ENCODE results near the gene IFT20.
A peak's percentile ranks its signal among the peaks of the same experiment; 100 is the strongest.
"Not testable (repeated sequence)": the region's sequence is repeated elsewhere in the genome, so short reads cannot be mapped to it uniquely, and the experiment has no call there.

The IFT20 gene

DNA sequence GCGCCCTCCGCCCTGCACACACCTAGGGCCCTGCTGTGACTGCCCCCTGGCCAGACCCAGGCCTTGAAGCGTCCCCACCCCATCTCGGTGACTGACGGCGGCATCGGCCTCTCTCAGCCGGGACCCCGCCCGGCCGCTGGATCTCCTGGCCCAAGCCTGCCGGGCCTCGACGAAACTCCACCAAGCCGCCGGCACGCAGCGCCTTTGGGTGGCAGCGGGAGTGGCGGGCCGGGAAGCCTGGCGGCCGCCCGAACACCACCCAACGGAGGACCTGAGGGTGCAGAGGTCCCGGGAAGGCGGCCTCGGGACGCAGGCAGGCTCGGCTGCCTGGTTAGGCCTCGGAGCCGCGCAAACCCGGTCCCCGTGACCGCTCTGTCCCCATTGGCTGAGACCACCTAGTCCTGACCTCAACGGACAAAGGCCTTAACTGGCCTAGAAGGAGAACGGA is 28.3 kb downstream of the IFT20 start:
- no peak for DNase-seq

DNA sequence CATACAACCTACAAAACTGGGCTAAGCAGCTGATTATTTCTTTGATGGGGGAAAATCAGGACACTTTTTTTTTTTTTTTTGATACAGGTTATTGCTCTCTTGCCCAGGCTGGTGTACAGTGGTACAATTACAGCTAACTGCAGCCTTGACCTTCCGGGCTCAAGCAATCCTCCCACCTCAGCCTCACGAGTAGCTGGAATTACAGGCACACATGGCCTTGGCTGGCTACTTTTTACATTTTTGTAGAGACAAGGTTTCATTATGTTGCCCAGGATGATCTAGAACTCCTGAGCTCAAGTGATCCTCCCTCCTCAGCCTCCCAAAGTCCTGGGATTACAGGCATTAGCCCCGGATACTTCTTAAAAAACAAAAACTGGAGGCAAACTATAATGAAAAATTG is 36.8 kb downstream of the IFT20 start:
- no peak for DNase-seq

DNA sequence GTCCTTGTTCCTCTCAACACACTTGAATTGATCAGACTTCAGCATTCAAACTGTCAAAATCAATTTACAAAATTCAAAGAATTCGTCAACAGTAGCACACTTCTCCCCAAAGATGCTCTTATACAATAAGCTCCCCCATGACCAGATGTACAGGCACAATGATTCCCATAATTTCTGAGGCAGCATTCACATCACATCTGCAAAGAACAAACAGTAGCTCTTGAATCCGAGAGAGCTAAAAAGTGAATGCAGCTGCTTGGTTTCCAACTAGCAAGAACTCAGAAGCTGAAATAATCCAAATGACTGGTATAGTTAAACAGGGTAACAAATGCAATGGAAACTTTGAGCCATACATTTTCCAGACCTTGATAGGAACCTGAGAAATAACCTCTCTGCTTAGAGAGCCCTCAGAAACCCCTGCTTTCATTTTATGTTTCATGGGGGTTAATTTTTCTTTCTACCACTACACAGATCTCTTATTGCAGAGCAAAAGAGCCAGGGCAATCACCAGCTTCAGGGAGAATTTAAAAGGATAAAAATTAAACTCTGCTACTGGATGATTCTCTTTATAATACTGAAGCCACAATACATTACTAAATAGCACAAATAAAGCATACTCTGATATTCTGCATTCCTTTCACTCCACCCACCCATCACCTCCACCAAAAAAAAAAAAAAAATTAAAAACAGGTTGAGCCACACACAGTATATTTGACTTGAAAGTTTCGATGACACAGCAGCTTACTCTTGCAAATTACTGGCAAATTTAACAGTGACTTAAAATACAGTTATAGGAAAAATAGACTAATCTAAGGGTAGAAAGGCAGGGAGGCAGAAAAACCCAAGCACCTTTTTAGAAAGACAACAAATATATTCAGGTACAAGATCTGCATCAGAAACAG is 39.3 kb downstream of the IFT20 start:
- DNase-seq, result no peak

DNA sequence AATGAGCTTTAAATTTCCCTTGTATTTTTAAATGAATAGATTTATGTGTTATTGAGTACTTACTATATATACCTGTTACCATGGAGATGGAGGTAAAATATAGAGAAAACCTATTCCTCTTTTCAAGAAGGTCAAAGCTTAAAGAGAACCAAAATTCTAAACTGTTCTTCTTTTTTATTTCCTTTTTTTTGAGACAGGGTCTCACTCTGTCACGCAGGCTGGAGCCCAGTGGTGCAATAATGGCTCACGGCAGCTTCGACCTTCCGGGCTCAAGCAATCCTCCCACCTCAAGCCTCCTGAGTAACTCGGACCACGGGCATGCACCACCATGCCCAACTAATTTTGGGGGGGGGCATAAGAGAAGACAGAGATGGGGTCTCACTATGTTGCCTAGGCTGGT is 41.3 kb downstream of the IFT20 start:
- DNase-seq, result peak; percentile 37 to 57

DNA sequence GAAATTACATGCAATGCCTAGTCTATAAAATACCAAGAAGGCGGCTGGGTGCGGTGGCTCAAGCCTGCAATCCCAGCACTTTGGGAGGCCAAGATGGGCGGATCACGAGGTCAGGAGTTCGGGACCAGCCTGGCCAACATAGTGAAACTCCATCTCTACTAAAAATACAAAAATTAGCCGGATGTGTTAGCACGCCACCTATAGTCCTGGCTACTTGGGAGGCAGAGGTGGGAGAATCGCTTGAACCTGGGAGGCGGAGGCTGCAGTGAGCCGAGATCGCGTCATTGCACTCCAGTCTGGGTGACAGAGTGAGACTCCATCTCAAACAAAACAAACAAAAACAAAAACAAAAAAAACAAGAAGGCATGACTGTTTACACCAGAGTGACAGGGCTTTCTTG is 42.4 kb downstream of the IFT20 start:
- DNase-seq, result not testable (repeated sequence)

DNA sequence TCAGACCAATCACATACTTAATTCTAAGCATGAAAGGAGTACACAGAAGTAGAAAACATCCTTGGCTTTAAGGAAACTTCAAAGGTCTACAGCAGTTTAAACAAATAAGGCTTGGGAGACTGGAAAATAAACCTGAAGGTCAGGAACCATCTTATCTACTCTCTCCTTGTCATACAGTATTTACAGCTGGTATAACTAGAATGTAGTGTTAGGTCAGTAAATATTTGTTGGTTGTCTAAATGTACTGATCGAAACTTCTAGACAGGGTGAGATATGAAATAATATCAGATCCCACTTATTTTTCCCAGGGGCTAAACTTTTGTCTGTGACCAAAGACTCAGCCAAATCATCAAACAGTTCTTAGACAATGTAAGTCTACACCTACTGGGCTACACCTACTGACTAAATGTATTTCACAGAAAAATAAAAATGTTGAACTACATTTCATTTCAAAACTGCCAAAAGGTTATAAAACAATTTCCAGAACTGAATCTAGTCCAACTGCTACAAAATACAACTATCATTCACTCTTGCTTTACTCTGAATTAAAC is 43.4 kb downstream of the IFT20 start:
- no peak for DNase-seq

DNA sequence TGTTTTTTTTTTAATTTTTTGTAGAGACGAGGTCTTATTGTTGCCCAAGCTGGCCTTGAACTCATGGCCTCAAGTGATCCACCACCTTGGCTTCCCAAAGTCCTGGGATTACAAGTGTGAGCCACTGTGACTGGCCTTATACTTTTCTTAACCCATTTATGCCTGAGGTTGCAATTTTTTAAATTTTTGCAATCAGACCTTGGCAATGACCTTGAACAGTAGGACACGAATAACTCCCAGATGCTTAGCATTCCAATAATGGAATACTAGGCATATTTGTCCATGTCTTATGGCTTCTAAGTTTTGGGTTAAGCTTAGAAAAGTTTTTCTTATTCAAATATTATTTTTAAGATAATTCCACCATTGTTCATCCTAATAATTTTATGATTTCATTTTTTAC is 44.6 kb downstream of the IFT20 start:
- no peak for DNase-seq

DNA sequence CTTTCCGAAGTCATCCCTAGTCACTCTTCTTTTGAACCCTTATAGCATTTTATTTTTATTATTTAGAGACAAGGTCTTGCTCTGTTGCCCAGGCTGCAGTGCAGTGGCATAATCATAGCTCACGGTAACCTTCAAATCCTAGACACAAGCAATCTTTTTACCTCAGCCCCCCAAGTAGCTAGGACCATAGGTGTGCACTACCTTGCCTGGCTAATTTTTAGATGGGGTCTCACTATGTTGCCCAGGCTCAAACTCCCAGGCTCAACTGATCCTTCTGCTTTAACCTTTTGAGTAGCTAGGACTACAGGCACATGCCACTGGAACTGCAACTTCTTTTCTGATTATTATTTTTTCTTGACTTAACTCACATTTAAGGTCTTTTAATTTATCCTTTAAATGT is 49.3 kb downstream of the IFT20 start:
- DNase-seq, result no peak

DNA sequence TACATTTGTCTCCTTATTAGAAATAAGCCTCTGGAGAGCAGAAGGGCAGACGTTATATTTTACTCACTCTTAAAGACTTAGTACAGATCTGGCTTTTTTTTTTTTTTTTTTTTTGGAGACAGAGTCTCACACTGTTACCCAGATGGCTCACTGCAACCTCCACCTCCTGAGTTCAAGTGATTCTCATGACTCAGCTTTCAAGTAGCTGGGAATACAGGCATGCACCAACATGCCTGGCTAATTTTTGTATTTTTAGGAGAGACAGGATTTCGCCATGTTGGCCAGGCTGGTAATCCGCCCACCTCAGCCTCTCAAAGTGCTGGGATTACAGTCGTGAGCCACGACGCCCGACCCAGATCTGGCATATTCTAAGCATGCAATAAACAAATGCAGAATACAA is 52.7 kb downstream of the IFT20 start:
- no peak for DNase-seq

DNA sequence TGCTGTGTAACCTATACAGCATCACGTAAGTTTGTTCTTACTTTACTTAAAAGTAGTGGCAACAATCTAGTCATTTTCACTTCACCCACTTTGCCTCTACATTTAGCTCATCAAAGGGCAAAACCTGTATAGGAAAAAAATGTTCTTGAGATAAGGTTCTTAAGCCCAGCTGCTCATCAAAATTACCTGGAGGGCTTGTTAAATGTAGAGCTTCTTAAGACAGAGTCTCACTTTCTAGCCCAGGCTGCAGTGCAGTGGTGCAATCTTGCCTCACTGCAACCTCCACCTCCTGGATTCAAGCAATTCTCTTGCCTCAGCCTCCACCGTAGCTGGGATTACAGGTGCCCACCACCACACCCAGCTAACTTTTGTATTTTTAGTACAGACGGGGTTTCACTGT is 54.4 kb downstream of the IFT20 start:
- no peak for DNase-seq

DNA sequence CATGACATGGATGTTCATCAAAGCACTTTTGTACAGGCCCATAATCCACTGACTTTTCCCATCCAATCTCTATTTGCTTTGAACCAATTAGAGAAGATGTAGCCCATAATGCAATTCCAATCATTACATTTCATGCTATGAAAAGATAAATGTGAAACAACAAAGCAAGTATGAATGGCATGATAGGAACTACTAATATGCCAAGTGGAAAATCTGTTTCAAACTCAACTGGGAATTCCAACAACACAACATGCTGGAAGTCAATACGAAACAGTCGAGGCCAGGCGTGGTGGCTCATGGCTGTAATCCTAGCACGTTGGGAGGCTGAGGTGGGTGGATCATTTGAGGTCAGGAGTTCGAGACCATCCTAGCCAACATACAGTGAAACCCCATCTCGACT is 55.9 kb downstream of the IFT20 start:
- DNase-seq, result no peak

Data from inflammatory macrophage (primary cell).